ENCODE data around the gene ZNF784.

GRCh38 chr19:55650126-55650557, 25.8 kb upstream of the ZNF784 start:
- TF ChIP-seq CTCF (IDR thresholded peaks at IDR 0.05; ENCODE audit: low read depth, low read length, poor library complexity, severe bottlenecking) (no peak), EZH2phosphoT487 (IDR thresholded peaks at IDR 0.05; ENCODE audit: borderline replicate concordance, low read length) (no peak)

All from DOHH2 (cell line).